Small intestine (tissue), 7 donors: ENCODE results near the gene REPS1. TPM values are rescaled to one million over a fixed set of nuclear protein-coding genes. Genes with fewer than 3 reads are reported as not detected.

Experiments
- DNase-seq, 2 donors: peaks; one replicate each; pipeline versions ENCODE4 v3.0.0 to v3.0.0-alpha.2; 2013
- FAIRE-seq: peaks from 2 replicates; lab custom pipeline; 2012; peaks lifted over from hg19 to GRCh38; lab: Jason Lieb, UNC
- H3K27ac ChIP-seq, 3 donors: one replicate each; pipeline ENCODE4 v1.5.1; 2013; ENCODE audit warnings: low read length in 2 of 3, mild to moderate bottlenecking in 2 of 3, control low read depth in 1 of 3, inconsistent platforms in 1 of 3, low read depth in 1 of 3, moderate library complexity in 1 of 3
- H3K27me3 ChIP-seq, 3 donors: one replicate each; pipeline ENCODE4 v1.6.1; 2013; ENCODE audit warnings: low read length in 3 of 3, inconsistent platforms in 1 of 3; ENCODE audit not compliant: control insufficient read depth in 3 of 3, insufficient read depth in 3 of 3
- H3K36me3 ChIP-seq, 3 donors: one replicate each; pipeline ENCODE4 v1.6.1; 2013; ENCODE audit warnings: low read length in 3 of 3, inconsistent platforms in 1 of 3, low read depth in 1 of 3, mild to moderate bottlenecking in 1 of 3, moderate library complexity in 1 of 3; ENCODE audit not compliant: control insufficient read depth in 3 of 3, insufficient read depth in 2 of 3
- H3K4me1 ChIP-seq, 3 donors: one replicate each; pipeline ENCODE4 v1.6.1; 2013; ENCODE audit warnings: low read length in 2 of 3, inconsistent platforms in 1 of 3, low read depth in 1 of 3, mild to moderate bottlenecking in 1 of 3, moderate library complexity in 1 of 3; ENCODE audit not compliant: control insufficient read depth in 3 of 3, insufficient read depth in 2 of 3
- H3K4me3 ChIP-seq, 3 donors: one replicate each; pipeline ENCODE4 v1.5.1; 2013; ENCODE audit warnings: low read length in 3 of 3, control low read depth in 1 of 3, inconsistent platforms in 1 of 3, low read depth in 1 of 3, mild to moderate bottlenecking in 1 of 3, moderate library complexity in 1 of 3
- H3K9me3 ChIP-seq, 2 donors: one replicate each; pipeline ENCODE4 v1.6.1; 2013; ENCODE audit warnings: low read depth in 1 of 2, low read length in 1 of 2; ENCODE audit not compliant: control insufficient read depth in 2 of 2, insufficient read depth in 1 of 2
- WGBS, 3 donors: extraction: QIAGEN DNeasy Blood & Tissue Kit; methylation state at CpG; one replicate each; pipeline ENCODE4 v1.1.7; 2013; 5-methylcytosine and 5-hydroxymethylcytosine counted together
- polyA plus RNA-seq, 4 donors: library from polyadenylated mRNA; stranded (reverse) in 3 of 4; unstranded in 1 of 4; fragments of 200-250 nt in 3 of 4; fragments of 120-200 nt in 1 of 4; gene quantifications; one replicate each; pipeline versions ENCODE4 v1.2.1 to v1.2.3, GENCODE V29; 2013
- donor health status: healthy with polysubstance abuse.
- donor health status: control.
- donor health status: control.
- donor health status: Bipolar disorder and iron deficiency.
- donor health status: healthy.

The REPS1 gene
- polyA plus RNA-seq, 4 donors, result 18.7 to 47.1 (median 21.8) TPM

DNA sequence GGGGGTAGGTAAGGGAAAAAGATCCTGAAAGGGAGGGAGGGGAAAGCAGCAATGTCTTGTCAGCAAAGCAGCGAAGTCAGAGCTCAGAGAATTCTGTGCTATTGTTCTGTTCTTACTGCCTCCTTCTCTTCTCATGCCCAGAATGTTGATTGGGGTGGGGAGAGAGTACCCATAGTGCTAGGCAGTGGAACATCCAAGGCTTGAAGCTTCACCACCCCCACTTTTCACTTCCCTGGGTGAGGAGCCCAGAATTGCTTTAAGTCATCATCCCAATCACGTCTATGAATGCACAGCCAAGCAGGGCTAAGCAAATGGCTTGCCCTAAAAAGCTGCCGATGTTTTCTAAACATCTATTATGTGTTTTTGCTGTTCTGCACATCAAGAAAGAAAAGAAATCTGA, 16.5 kb downstream of the REPS1 start:
- Histone ChIP-seq H3K9me3 (no peaks in the 10 kb centered on the region), H3K4me3 (no peak overlapping the region), H3K27ac (no peak overlapping the region), H3K4me1 (peaks cover 0 to 19% (median 1%) of the 10 kb centered on the region in 3 donors), H3K36me3 (peaks cover 0 to 2% (median 0%) of the 10 kb centered on the region in 3 donors), H3K27me3 (no peaks in the 10 kb centered on the region)
- no peak for FAIRE-seq
- WGBS, 3 donors, result 83 to 91% (median 85%) methylated on average over 3 of the region's 3 CpGs
- DNase-seq, result no peak

DNA sequence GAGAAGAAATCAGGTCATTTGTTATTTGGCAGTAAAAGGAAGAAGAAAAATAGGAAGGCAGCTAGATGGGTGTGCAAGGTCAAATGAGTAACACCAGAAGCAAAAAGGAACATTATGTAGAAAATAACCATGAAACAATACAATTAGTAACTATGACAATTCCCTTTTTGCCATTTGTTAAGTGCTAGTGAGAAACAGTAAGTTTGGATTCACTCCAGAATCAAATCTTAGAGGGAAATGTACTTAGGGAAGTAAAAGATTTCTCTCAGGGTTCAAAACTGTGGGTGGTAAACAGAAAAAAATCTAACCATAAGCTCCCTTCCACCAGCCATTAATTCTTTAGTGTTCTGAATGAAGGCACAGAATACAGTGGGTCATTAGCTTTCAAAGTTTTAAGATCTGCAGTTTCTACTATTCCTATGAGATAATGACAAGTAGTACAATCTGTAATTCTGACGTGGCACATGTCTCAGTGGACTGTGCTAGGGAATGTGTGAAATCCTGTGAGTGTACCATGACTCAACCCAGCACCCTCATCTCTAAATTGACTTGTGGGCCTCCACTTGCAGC, 17.1 kb downstream of the REPS1 start:
- Histone ChIP-seq H3K9me3 (no peaks in the 10 kb centered on the region), H3K4me3 (no peak overlapping the region), H3K4me1 (peaks cover 0 to 19% (median 1%) of the 10 kb centered on the region in 3 donors), H3K36me3 (peaks cover 0 to 2% (median 0%) of the 10 kb centered on the region in 3 donors), H3K27me3 (no peaks in the 10 kb centered on the region), H3K27ac (peak overlapping the region in 1 of 3 donors; percentile 53)
- peak in 1 of 2 donors; percentile 32 for DNase-seq
- 40 to 47% (median 43%) methylated on average over 1 of the region's 1 CpG for WGBS, 3 donors
- no peak for FAIRE-seq

GRCh38 chr6:138970159-138970558, 17.9 kb downstream of the REPS1 start:
- H3K4me3 ChIP-seq, result no peak overlapping the region
- WGBS, 3 donors, result 71 to 83% (median 73%) methylated on average over 3 of the region's 3 CpGs

GRCh38 chr6:138966870-138967269, 21.2 kb downstream of the REPS1 start:
- FAIRE-seq (no peak), DNase-seq (no peak)
- Histone ChIP-seq H3K4me3 (no peak overlapping the region), H3K4me1 (peaks cover 0 to 11% (median 1%) of the 10 kb centered on the region in 3 donors), H3K36me3 (peaks cover 0 to 2% (median 0%) of the 10 kb centered on the region in 3 donors), H3K27me3 (no peaks in the 10 kb centered on the region), H3K9me3 (no peaks in the 10 kb centered on the region), H3K27ac (no peak overlapping the region)
- 84 to 85% (median 84%) methylated on average over 5 of the region's 5 CpGs for whole genome bisulfite sequencing, 3 donors

More at GRCh38 chr6:138970159-138970558, 17.9 kb downstream of the REPS1 start:
- no peaks in the 10 kb centered on the region for H3K27me3 ChIP-seq
- FAIRE-seq (no peak), DNase-seq (no peak)
- H3K4me1 ChIP-seq, result peaks cover 0 to 19% (median 1%) of the 10 kb centered on the region in 3 donors
- no peak overlapping the region for H3K27ac ChIP-seq
- peaks cover 0 to 2% (median 0%) of the 10 kb centered on the region in 3 donors for H3K36me3 ChIP-seq
- H3K9me3 ChIP-seq, result no peaks in the 10 kb centered on the region

GRCh38 chr6:138965971-138966370, 22.1 kb downstream of the REPS1 start:
- Histone ChIP-seq H3K36me3 (peaks cover 0 to 2% (median 0%) of the 10 kb centered on the region in 3 donors), H3K27ac (no peak overlapping the region), H3K4me1 (peaks cover 0 to 5% (median 1%) of the 10 kb centered on the region in 3 donors), H3K4me3 (no peak overlapping the region), H3K9me3 (no peaks in the 10 kb centered on the region), H3K27me3 (no peaks in the 10 kb centered on the region)
- no peak for DNase-seq
- no peak for FAIRE-seq
- WGBS, 3 donors, result 96 to 100% (median 98%) methylated on average over 2 of the region's 2 CpGs

DNA sequence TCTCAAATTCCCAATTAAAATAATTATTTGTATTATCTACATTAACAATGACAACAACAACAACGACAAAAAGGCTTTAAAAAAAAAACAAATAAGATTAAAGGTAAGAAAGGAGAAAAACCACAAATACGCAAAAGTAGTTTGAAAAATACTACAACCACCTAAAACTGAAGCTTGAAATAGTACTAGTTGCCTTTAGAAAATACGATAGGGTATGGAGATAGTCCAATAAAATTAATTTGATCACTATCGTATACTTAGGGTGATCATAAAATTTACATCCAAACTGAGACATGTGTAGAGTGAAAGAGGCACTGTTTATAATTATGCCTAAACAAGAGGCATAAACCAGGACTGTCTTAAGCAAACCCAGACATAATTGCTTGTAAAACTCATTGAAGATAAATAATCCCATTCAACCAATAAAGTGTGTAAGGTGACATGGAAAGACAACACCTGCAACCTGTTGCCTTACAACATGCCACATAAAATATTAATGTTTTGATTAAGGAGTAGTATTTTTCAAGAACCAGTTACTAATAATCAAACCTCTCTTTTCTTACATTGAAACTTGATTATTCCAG, 22.7 kb downstream of the REPS1 start:
- DNase-seq (no peak), FAIRE-seq (peak; percentile 65)
- Histone ChIP-seq H3K9me3 (no peaks in the 10 kb centered on the region), H3K36me3 (peaks cover 0 to 2% (median 0%) of the 10 kb centered on the region in 3 donors), H3K27me3 (no peaks in the 10 kb centered on the region), H3K4me1 (no peaks in the 10 kb centered on the region), H3K27ac (no peak overlapping the region), H3K4me3 (no peak overlapping the region)
- WGBS, 3 donors, result 69 to 83% (median 80%) methylated on average over 4 of the region's 4 CpGs

- Histone ChIP-seq H3K9me3 (no peaks in the 10 kb centered on the region), H3K4me3 (no peak overlapping the region), H3K36me3 (no peaks in the 10 kb centered on the region), H3K27me3 (no peaks in the 10 kb centered on the region), H3K4me1 (peaks cover 0 to 1% (median 0%) of the 10 kb centered on the region in 3 donors), H3K27ac (no peak overlapping the region)
- 96 to 100% (median 100%) methylated on average over 1 of the region's 1 CpG for WGBS, 3 donors
- FAIRE-seq, result no peak
- no peak for DNase-seq
Observed at GRCh38 chr6:138964012-138964411, 24.0 kb downstream of the REPS1 start.

DNA sequence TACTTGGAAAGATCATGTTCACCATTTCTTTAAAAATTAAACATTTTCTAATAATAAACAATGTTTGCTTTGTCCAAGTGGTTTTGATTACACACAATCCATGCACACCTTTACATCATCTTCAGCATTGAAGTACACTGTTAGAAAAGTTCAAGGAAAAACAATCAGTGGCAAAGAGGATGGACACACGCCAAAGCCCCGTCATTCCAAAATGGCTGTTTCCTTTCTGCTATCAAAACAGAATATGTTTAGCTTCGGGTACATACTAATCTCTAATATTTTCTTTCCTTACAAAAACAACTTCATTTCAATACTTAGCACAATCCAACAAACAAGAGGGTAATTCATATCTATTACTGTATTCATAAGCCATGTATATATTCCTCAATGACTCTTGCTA, 24.5 kb downstream of the REPS1 start:
- no peak for FAIRE-seq
- peaks cover 0 to 3% (median 0%) of the 10 kb centered on the region in 3 donors for H3K4me1 ChIP-seq
- WGBS, 3 donors, result 65 to 82% (median 79%) methylated on average over 3 of the region's 3 CpGs

More for the DNA sequence above, 24.5 kb downstream of the REPS1 start:
- Histone ChIP-seq H3K4me3 (no peak overlapping the region), H3K36me3 (no peaks in the 10 kb centered on the region), H3K27me3 (no peaks in the 10 kb centered on the region), H3K9me3 (no peaks in the 10 kb centered on the region), H3K27ac (no peak overlapping the region)
- no peak for DNase-seq
